AG04450 (cell line): Measurements from ENCODE around the gene CA7. TPM values are rescaled to one million over a fixed set of nuclear protein-coding genes. Genes with fewer than 3 reads are reported as not detected.
A peak's percentile ranks its signal among the peaks of the same experiment; 100 is the strongest.

Experiments used
- CTCF ChIA-PET: fragments of 300-600, 350-600 bp; formaldehyde crosslinking; extraction: SDS; loops from one replicate; lab custom pipeline; 2022; ENCODE audit warnings: antibody characterized with exemption, inconsistent platforms; lab: Charles Lee
- POLR2A ChIA-PET: fragments of 350-600 bp; formaldehyde crosslinking; extraction: SDS; loops from one replicate; lab custom pipeline; 2021; ENCODE audit warnings: antibody characterized with exemption, inconsistent platforms; lab: Yijun Ruan, JAX
- DNase-seq: peaks from one replicate; pipeline ENCODE4 v3.0.0-alpha.2; 2011; ENCODE audit warnings: low read depth, low spot score
- H3K27ac ChIP-seq: one replicate; pipeline ENCODE4 v1.5.1; 2012; ENCODE audit warnings: low read depth, low read length, control low read depth
- H3K27me3 ChIP-seq: one replicate; pipeline ENCODE4 v1.6.0; 2012; ENCODE audit warnings: low read length; ENCODE audit not compliant: control insufficient read depth, insufficient read depth
- H3K4me3 ChIP-seq: 2 replicates; pipeline ENCODE4 v1.5.1; 2011; ENCODE audit warnings: mild to moderate bottlenecking, low read depth, low read length, control low read depth
- H3K9me3 ChIP-seq: 2 replicates; pipeline ENCODE4 v1.5.1; 2012; ENCODE audit warnings: low read length; ENCODE audit not compliant: control insufficient read depth, insufficient read depth
- polyA minus RNA-seq: library from RNA; depleted of rRNA, polyadenylated mRNA; stranded (reverse); fragments of >200 nt; gene quantifications from 2 replicates; pipeline ENCODE4 v1.2.3, GENCODE V29; 2011; rRNA and poly(A)+ RNA removed
- polyA plus RNA-seq: library from polyadenylated mRNA; depleted of rRNA; stranded (reverse); fragments of >200 nt; gene quantifications from 2 replicates; pipeline ENCODE4 v1.2.3, GENCODE V29; 2011; rRNA removed
- TF ChIP-seq, protein P1 (sequence below): IDR thresholded peaks from 2 replicates; pipeline ENCODE4 v1.5.1; 2011; ENCODE audit warnings: low read depth, low read length, control low read depth, inconsistent platforms

The CA7 gene
- polyA plus RNA-seq, result not detected in 2 replicates
- polyA minus RNA-seq, result not detected in 2 replicates

GRCh38 chr16:66844342-66845079 is at the start of gene CA7:
TSS of gene CA7 (plus strand) at chr16:66844414. CDS start at chr16:66844488, 74 bp downstream.
- Histone ChIP-seq H3K27me3 (peaks cover 73% of the 10 kb centered on the region), H3K27ac (no peak within 1 kb of the TSS), H3K4me3 (peak within 1 kb of the TSS; percentile 40), H3K9me3 (no peaks in the 10 kb centered on the region)
- ChIA-PET POLR2A (no interaction called here), CTCF (interaction anchor here (4.8 to 11.7 kb wide), 2 partner anchors 13 to 23 kb away, joined by 24 to 97 read pairs; partner anchors contain the start of gene NAE1)
- TF ChIP-seq, protein P1, sequence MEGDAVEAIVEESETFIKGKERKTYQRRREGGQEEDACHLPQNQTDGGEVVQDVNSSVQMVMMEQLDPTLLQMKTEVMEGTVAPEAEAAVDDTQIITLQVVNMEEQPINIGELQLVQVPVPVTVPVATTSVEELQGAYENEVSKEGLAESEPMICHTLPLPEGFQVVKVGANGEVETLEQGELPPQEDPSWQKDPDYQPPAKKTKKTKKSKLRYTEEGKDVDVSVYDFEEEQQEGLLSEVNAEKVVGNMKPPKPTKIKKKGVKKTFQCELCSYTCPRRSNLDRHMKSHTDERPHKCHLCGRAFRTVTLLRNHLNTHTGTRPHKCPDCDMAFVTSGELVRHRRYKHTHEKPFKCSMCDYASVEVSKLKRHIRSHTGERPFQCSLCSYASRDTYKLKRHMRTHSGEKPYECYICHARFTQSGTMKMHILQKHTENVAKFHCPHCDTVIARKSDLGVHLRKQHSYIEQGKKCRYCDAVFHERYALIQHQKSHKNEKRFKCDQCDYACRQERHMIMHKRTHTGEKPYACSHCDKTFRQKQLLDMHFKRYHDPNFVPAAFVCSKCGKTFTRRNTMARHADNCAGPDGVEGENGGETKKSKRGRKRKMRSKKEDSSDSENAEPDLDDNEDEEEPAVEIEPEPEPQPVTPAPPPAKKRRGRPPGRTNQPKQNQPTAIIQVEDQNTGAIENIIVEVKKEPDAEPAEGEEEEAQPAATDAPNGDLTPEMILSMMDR, result no peak
- no peak for DNase-seq

- POLR2A ChIA-PET, result no interaction called here
- peaks cover 9% of the 10 kb centered on the region; the same call in 1 of the 2 replicates for H3K9me3 ChIP-seq
- H3K4me3 ChIP-seq, result no peak overlapping the region
- TF ChIP-seq, protein P1, result no peak
- CTCF ChIA-PET, result interaction anchor here (0.8 kb wide), 1 partner anchor 148 kb away, joined by 3 read pairs; no protein-coding TSS in a partner anchor
- no peak overlapping the region for H3K27ac ChIP-seq
- no peaks in the 10 kb centered on the region for H3K27me3 ChIP-seq
- DNase-seq, result no peak
Observed at GRCh38 chr16:66798161-66798560, 46.1 kb upstream of the CA7 start.

DNA sequence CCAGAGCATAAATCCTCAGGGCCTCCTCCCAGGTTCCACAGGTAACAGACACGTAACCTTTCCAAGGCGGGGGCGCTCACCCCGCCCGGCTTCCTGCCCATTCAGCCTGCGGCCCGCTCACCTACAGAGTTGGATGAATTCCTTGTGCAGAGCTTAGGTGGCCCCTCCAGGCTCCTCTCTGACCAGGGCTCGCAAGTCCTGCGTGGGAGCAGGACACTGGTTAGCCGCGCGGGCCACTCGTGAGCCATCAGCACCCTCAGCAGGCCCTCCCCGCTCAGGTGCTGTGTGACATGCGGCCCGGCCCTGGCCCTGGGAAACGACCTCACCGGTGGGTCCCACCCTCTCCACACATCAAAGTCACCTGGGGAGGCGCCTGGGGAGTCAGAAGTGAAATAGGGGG is 43.4 kb upstream of the CA7 start:
- H3K9me3 ChIP-seq, result peaks cover 9% of the 10 kb centered on the region; the same call in 1 of the 2 replicates
- no peak overlapping the region for H3K27ac ChIP-seq
- TF ChIP-seq, protein P1, result no peak
- ChIA-PET CTCF (interaction anchor here (1.0 kb wide), 1 partner anchor 49 kb away, joined by 3 read pairs; the partner anchor contains the start of gene DYNC1LI2), POLR2A (no interaction called here)
- H3K4me3 ChIP-seq, result no peak overlapping the region
- H3K27me3 ChIP-seq, result no peaks in the 10 kb centered on the region
- no peak for DNase-seq

- ChIA-PET POLR2A (no interaction called here), CTCF (interaction anchor here (1.0 kb wide), 1 partner anchor 50 kb away, joined by 3 read pairs; the partner anchor contains the start of gene DYNC1LI2)
- Histone ChIP-seq H3K27me3 (no peaks in the 10 kb centered on the region), H3K27ac (no peak within 1 kb of the TSS), H3K4me3 (no peak within 1 kb of the TSS), H3K9me3 (peaks cover 9% of the 10 kb centered on the region; the same call in 1 of the 2 replicates)
- DNase-seq, result no peak
- TF ChIP-seq, protein P1, result no peak
Observed at GRCh38 chr16:66801320-66802105, 42.7 kb upstream of the CA7 start, which contains the start of gene TERB1. TSS of gene TERB1 (minus strand) at chr16:66801584. CDS start at chr16:66796798, 4,786 bp downstream.
